HL-60 (cell line): ENCODE results near the gene SELENOW.
"Not testable (repeated sequence)": the region's sequence is repeated elsewhere in the genome, so short reads cannot be mapped to it uniquely, and the experiment has no call there.

ENCODE experiments used
- DNase-seq, 2 experiments: peaks; one replicate each; pipeline ENCODE4 v3.0.0-alpha.2; 2010 to 2020; ENCODE audit warnings: low read depth in 1 of 2, low spot score in 1 of 2
- H3K27ac ChIP-seq: fragments of 250-450 bp; sonication (Bioruptor Pico); replicated peaks from 2 replicates; pipeline ENCODE4 v1.5.1; 2020; ENCODE audit warnings: mild to moderate bottlenecking, moderate library complexity
- H3K27me3 ChIP-seq: fragments of 250-450 bp; sonication (Bioruptor Pico); 2 replicates; pipeline ENCODE4 v1.5.1; 2021; ENCODE audit warnings: mild to moderate bottlenecking, moderate library complexity; ENCODE audit not compliant: insufficient read depth, poor library complexity, severe bottlenecking
- H3K4me3 ChIP-seq: replicated peaks from 2 replicates; pipeline ENCODE4 v1.5.1; 2011; ENCODE audit warnings: mild to moderate bottlenecking, control low read depth, low read length; ENCODE audit not compliant: insufficient read depth
- GABPA ChIP-seq: IDR thresholded peaks from 2 replicates; pipeline ENCODE4 v1.6.1; 2012; ENCODE audit warnings: low read depth
- POLR2AphosphoS5 ChIP-seq: IDR thresholded peaks from 2 replicates; pipeline ENCODE4 v1.6.1; 2012; ENCODE audit warnings: low read depth
- REST ChIP-seq: IDR thresholded peaks from 2 replicates; pipeline ENCODE4 v1.6.1; 2012; ENCODE audit warnings: low read depth; ENCODE audit not compliant: insufficient replicate concordance
- SPI1 ChIP-seq: IDR thresholded peaks from 2 replicates; pipeline ENCODE4 v1.6.1; 2012; ENCODE audit warnings: low read depth, mild to moderate bottlenecking, borderline replicate concordance
- TF ChIP-seq, protein P1 (sequence below): IDR thresholded peaks from one replicate; pipeline ENCODE4 v1.5.1; 2011; ENCODE audit warnings: low read length, control low read depth, inconsistent platforms; ENCODE audit not compliant: insufficient read depth

SELENOW gene

DNA sequence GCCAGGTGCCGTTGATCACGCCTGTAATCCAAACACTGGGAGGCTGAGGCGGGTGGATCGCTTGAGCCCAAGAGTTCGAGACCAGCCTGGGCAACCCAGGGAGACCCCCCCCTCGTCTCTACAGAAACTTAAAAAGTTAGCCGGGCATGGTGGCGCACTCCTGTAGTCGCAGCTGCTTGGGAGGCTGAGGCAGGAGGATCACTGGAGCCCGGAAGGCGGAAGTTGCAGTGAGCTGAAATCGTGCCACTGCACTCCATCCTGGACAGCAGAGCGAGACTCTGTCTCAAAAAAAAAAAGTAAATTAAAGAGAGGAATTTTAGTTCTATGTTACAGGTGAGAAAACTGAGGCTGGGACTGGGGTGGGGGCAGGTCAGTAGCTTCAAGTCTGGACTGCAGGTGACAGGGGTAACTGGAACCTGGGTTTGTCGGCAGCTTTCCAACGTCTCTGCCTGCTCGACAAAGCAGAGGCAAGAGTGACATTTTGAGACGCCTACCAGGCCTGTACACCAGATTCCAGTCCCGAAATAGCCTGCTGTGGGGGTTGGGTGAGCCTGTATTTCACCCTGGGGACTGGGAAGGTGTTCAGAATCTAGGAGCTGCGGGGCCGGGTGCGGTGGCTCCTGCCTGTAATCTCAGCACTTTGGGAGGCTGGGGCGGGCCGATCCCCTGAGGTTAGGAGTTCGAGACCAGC lies 1.2 kb downstream of the SELENOW start:
- no peak overlapping the region for H3K27ac ChIP-seq
- peak overlapping the region; percentile 96 for H3K4me3 ChIP-seq
- DNase-seq = no peak
- TF ChIP-seq GABPA (no peak), POLR2AphosphoS5 (no peak), SPI1 (no peak), REST (no peak)
- TF ChIP-seq, protein P1, sequence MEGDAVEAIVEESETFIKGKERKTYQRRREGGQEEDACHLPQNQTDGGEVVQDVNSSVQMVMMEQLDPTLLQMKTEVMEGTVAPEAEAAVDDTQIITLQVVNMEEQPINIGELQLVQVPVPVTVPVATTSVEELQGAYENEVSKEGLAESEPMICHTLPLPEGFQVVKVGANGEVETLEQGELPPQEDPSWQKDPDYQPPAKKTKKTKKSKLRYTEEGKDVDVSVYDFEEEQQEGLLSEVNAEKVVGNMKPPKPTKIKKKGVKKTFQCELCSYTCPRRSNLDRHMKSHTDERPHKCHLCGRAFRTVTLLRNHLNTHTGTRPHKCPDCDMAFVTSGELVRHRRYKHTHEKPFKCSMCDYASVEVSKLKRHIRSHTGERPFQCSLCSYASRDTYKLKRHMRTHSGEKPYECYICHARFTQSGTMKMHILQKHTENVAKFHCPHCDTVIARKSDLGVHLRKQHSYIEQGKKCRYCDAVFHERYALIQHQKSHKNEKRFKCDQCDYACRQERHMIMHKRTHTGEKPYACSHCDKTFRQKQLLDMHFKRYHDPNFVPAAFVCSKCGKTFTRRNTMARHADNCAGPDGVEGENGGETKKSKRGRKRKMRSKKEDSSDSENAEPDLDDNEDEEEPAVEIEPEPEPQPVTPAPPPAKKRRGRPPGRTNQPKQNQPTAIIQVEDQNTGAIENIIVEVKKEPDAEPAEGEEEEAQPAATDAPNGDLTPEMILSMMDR = no peak
- H3K27me3 ChIP-seq = no peaks in the 10 kb centered on the region

DNA sequence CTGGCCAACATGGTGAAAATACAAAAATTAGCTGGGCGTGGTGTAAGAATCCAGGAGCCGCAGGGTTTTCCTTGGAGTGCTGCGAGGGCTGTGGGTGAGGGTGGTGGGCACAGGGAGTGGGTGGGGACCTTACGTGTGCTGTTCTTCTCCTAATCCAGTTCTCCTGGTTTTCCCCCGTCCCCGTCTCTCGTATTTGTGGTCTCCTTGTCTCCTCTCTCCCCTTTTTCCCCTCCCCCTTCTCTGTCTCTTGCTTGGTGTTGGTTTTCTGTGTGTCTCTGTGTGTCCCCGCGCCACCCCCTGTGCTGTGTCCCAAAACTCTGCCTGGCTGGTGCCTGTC lies 1.7 kb downstream of the SELENOW start:
- no peak for TF ChIP-seq SPI1
- TF ChIP-seq, protein P1 = no peak
- TF ChIP-seq GABPA = no peak
- TF ChIP-seq REST = no peak
- TF ChIP-seq POLR2AphosphoS5 = no peak
- Histone ChIP-seq H3K27ac (no peak overlapping the region), H3K4me3 (no peak overlapping the region), H3K27me3 (no peaks in the 10 kb centered on the region)
- DNase-seq = no peak

GRCh38 chr19:47781590-47782262 lies 3.2 kb downstream of the SELENOW start:
- no peak for DNase-seq
- Histone ChIP-seq H3K27me3 (no peaks in the 10 kb centered on the region), H3K4me3 (no peak overlapping the region), H3K27ac (no peak overlapping the region)
- no peak for TF ChIP-seq SPI1
- TF ChIP-seq GABPA = no peak
- no peak for TF ChIP-seq POLR2AphosphoS5

DNA sequence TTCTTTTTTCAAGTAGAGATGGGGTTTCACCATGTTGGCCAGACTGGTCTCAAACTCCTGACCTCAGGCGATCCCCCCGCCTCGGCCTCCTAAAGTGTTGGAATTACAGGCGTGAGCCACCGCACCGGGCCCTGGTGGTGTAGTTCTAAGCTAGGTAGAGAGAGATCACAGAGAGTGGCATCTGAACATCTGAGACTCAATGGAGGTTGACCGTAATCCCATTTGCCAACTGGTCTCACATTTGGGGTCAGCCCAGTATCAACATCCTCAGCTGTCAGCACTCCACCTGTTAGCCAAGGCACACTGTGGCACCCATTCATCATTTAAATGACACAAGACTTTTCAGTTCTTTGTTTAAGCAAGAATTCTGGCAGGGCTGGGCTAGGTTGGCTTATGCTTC lies 8.1 kb downstream of the SELENOW start:
- TF ChIP-seq, protein P1 = no peak
- TF ChIP-seq SPI1 (no peak), REST (no peak), GABPA (no peak), POLR2AphosphoS5 (no peak)
- H3K27ac ChIP-seq = no peak overlapping the region
- DNase-seq = no peak

GRCh38 chr19:47787307-47787706 lies 8.8 kb downstream of the SELENOW start:
- H3K27me3 ChIP-seq, DNase-seq, H3K27ac ChIP-seq, H3K4me3 ChIP-seq: not testable (repeated sequence)

More for the DNA sequence above, 8.1 kb downstream of the SELENOW start:
- H3K27me3 ChIP-seq = no peaks in the 10 kb centered on the region
- H3K4me3 ChIP-seq = no peak overlapping the region
